ENCODE measurements around the gene VSNL1. TPM values are rescaled to one million over a fixed set of nuclear protein-coding genes. Genes with fewer than 3 reads are reported as not detected.

Gene VSNL1
- total and polyA plus RNA-seq, 4 experiments from 2014 or later: not detected

- Mint-ChIP-seq H3K27ac (no peak overlapping the region), H3K4me1 (peaks cover 2 to 5% (median 4%) of the 10 kb centered on the region in 4 donors), H3K36me3 (no peaks in the 10 kb centered on the region), H3K4me3 (no peak overlapping the region), H3K9me3 (peaks cover 0 to 9% (median 5%) of the 10 kb centered on the region in 8 donors), H3K27me3 (peaks cover 31 to 32% of the 10 kb centered on the region in 2 donors)
- Histone ChIP-seq H3K27me3 (ENCODE audit: insufficient read depth, low read length) (peaks cover 7% of the 10 kb centered on the region), H3K9me3 (ENCODE audit: control insufficient read depth in 1 of 2, low read length in 2 of 2) (no peaks in the 10 kb centered on the region), H3K4me1 (ENCODE audit: insufficient read depth, low read length) (no peaks in the 10 kb centered on the region), H3K27ac (ENCODE audit: low read depth, low read length) (no peak overlapping the region), H3K4me3 (ENCODE audit: low read length in 2 of 2) (no peak overlapping the region), H3K36me3 (ENCODE audit: insufficient read depth, low read length) (no peaks in the 10 kb centered on the region)
- ChIA-PET CTCF (ENCODE audit: partially characterized antibody) (no interaction called here), POLR2A (ENCODE audit: partially characterized antibody) (no interaction called here)
- no peak for DNase-seq
- intact Hi-C loops (cut with micrococcal nuclease): no loop called here
Measured at GRCh38 chr2:17536416-17536815, 4.1 kb upstream of the VSNL1 start.

GRCh38 chr2:17538022-17538843, 2.3 kb upstream of the VSNL1 start:
- Histone ChIP-seq H3K27ac (ENCODE audit: low read depth, low read length) (no peak overlapping the region), H3K4me1 (ENCODE audit: insufficient read depth, low read length) (no peaks in the 10 kb centered on the region), H3K27me3 (ENCODE audit: insufficient read depth, low read length) (peaks cover 7% of the 10 kb centered on the region), H3K9me3 (ENCODE audit: control insufficient read depth in 1 of 2, low read length in 2 of 2) (no peaks in the 10 kb centered on the region), H3K36me3 (ENCODE audit: insufficient read depth, low read length) (no peaks in the 10 kb centered on the region), H3K4me3 (ENCODE audit: low read length in 2 of 2) (no peak overlapping the region)
- POLR2A ChIA-PET (ENCODE audit: partially characterized antibody): no interaction called here
- peaks cover 2 to 5% (median 4%) of the 10 kb centered on the region in 4 donors for H3K4me1 Mint-ChIP-seq
- CTCF ChIA-PET (ENCODE audit: partially characterized antibody): no interaction called here
- peaks cover 36% of the 10 kb centered on the region in 2 donors for H3K27me3 Mint-ChIP-seq
- H3K4me3 Mint-ChIP-seq: no peak overlapping the region
- H3K36me3 Mint-ChIP-seq: no peaks in the 10 kb centered on the region
- no peak for DNase-seq
- H3K27ac Mint-ChIP-seq: no peak overlapping the region
- H3K9me3 Mint-ChIP-seq: peaks cover 0 to 11% (median 4%) of the 10 kb centered on the region in 8 donors
- intact Hi-C loops (cut with micrococcal nuclease): no loop called here

DNA sequence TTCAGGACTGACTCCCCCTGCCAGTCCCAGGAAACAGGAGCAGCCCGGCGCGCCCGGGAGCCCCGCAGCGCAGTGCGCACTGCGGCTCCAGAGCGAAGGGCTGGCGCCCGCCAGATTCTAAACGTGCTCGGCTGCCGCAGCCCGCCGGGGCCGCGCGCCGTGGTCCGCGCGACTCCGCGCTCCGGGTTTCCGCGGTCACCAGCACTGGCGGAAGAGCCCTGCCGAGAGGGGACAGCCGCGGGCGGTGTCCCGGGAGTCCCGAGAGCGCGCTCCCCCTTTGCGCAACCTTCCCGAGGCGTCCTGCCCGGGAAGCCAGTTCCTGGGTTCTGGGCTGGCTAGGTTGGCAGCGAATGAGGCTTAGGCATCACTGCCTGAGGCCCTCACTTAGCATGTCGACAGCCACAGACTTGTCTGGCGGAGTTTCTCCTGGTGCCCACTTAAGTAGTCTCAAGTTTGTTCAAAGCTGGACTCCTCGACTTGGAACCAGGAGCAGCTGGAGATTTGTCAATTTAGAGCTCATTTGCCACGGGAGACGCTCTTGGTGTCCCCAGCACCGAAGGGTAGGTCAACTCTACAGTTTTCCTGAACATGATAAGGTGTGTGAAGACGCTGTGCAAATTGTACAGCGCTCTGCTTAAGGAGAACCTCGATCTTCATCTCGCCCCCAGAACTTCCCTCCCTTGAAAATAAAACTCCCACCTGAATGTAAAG, 1.5 kb upstream of the VSNL1 start:
- intact Hi-C loops (cut with micrococcal nuclease): no loop called here
- no peak for DNase-seq
- peaks cover 7% of the 10 kb centered on the region for H3K27me3 ChIP-seq (ENCODE audit: insufficient read depth, low read length)

DNA sequence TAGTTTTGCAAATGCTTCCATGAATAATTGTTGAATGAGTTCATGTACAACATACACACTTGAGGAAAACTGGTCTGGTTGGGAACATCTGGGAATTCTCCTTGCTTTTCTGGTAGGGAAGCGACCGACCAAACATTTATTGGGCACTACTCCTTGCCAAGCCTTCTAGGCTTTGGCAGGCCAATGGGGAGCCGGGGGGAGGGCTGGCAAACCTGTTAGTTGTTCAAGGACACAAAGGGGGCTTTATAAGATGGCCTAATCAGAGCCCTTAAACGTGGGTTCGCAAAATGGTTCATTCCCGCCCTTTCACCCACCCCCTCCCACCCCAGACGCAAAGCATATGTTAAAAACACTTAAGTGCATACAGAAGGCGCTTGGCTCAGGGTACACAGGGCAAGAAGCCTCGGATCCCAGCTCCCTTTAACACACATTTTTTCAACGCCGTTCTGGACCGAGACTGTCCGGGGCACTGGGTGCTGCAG, 844 bp upstream of the VSNL1 start:
- Mint-ChIP-seq H3K27me3 (peaks cover 36 to 39% of the 10 kb centered on the region in 2 donors), H3K4me1 (peaks cover 2 to 5% (median 4%) of the 10 kb centered on the region in 4 donors), H3K36me3 (no peaks in the 10 kb centered on the region), H3K9me3 (peaks cover 0 to 11% (median 3%) of the 10 kb centered on the region in 8 donors), H3K4me3 (no peak overlapping the region), H3K27ac (no peak overlapping the region)
- peaks cover 7% of the 10 kb centered on the region for H3K27me3 ChIP-seq (ENCODE audit: insufficient read depth, low read length)
- ChIA-PET POLR2A (ENCODE audit: partially characterized antibody) (no interaction called here), CTCF (ENCODE audit: partially characterized antibody) (no interaction called here)
- no peak overlapping the region for H3K27ac ChIP-seq (ENCODE audit: low read depth, low read length)
- no peak for DNase-seq
- intact Hi-C loops (cut with micrococcal nuclease): no loop called here
- H3K36me3 ChIP-seq (ENCODE audit: insufficient read depth, low read length): no peaks in the 10 kb centered on the region
- no peaks in the 10 kb centered on the region for H3K9me3 ChIP-seq (ENCODE audit: control insufficient read depth in 1 of 2, low read length in 2 of 2)
- H3K4me3 ChIP-seq (ENCODE audit: low read length in 2 of 2): no peak overlapping the region
- H3K4me1 ChIP-seq (ENCODE audit: insufficient read depth, low read length): no peaks in the 10 kb centered on the region

More for the DNA sequence above, 1.5 kb upstream of the VSNL1 start:
- Histone ChIP-seq H3K27ac (ENCODE audit: low read depth, low read length) (no peak overlapping the region), H3K9me3 (ENCODE audit: control insufficient read depth in 1 of 2, low read length in 2 of 2) (no peaks in the 10 kb centered on the region), H3K36me3 (ENCODE audit: insufficient read depth, low read length) (no peaks in the 10 kb centered on the region), H3K4me3 (ENCODE audit: low read length in 2 of 2) (no peak overlapping the region), H3K4me1 (ENCODE audit: insufficient read depth, low read length) (no peaks in the 10 kb centered on the region)
- ChIA-PET POLR2A (ENCODE audit: partially characterized antibody) (no interaction called here), CTCF (ENCODE audit: partially characterized antibody) (no interaction called here)
- Mint-ChIP-seq H3K27me3 (peaks cover 36 to 39% of the 10 kb centered on the region in 2 donors), H3K4me3 (no peak overlapping the region), H3K36me3 (no peaks in the 10 kb centered on the region), H3K27ac (no peak overlapping the region), H3K9me3 (peaks cover 0 to 11% (median 4%) of the 10 kb centered on the region in 8 donors), H3K4me1 (peaks cover 2 to 5% (median 4%) of the 10 kb centered on the region in 4 donors)

DNA sequence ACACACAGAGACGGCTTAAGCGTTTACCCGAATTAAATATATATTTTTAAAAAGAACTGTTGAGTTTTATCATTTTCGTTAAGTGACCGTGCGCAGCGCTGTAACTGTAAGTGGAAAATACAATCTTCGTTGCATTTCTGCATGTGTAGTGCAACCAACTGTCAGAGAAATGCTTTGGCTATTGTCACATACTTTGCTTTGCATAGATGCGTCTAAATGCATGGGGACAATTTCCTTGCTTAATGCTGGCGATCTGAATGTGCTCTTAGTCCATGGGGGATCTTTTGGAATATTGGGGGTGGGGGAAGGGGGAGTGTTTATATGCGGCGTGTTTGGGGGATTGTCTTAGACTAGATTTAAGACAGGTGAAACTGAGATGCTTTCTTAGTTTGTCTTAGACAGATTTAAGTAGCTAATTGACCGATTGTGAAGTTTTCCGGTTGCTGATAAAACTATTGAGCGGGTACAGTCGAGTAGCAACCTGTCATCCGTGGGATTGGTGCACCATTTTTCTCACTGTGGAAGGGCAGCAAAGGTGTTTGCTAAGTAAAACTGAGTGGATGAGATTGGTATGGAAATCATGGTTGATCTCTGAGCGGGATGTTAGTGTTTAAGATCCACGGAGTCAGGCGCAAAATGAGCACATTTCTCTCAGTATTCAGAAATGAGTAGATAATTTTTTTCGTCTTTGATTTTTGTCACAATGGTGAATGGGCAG, 476 bp downstream of the VSNL1 start:
- ChIA-PET CTCF (ENCODE audit: partially characterized antibody) (no interaction called here), POLR2A (ENCODE audit: partially characterized antibody) (no interaction called here)
- Mint-ChIP-seq H3K27ac (no peak overlapping the region), H3K4me3 (no peak overlapping the region), H3K4me1 (peaks cover 2 to 5% (median 4%) of the 10 kb centered on the region in 4 donors), H3K9me3 (peaks cover 0 to 11% (median 3%) of the 10 kb centered on the region in 8 donors), H3K36me3 (no peaks in the 10 kb centered on the region), H3K27me3 (peaks cover 34 to 35% of the 10 kb centered on the region in 2 donors)
- Histone ChIP-seq H3K27ac (ENCODE audit: low read depth, low read length) (no peak overlapping the region), H3K4me3 (ENCODE audit: low read length in 2 of 2) (no peak overlapping the region), H3K9me3 (ENCODE audit: control insufficient read depth in 1 of 2, low read length in 2 of 2) (no peaks in the 10 kb centered on the region), H3K4me1 (ENCODE audit: insufficient read depth, low read length) (no peaks in the 10 kb centered on the region), H3K27me3 (ENCODE audit: insufficient read depth, low read length) (peaks cover 7% of the 10 kb centered on the region), H3K36me3 (ENCODE audit: insufficient read depth, low read length) (no peaks in the 10 kb centered on the region)
- intact Hi-C loops (cut with micrococcal nuclease): no loop called here
- DNase-seq: no peak

GRCh38 chr2:17541531-17541950, 1.0 kb downstream of the VSNL1 start:
- no peak overlapping the region for H3K4me3 ChIP-seq (ENCODE audit: low read length in 2 of 2)
- H3K27ac ChIP-seq (ENCODE audit: low read depth, low read length): no peak overlapping the region
- H3K27ac Mint-ChIP-seq: no peak overlapping the region
- H3K36me3 ChIP-seq (ENCODE audit: insufficient read depth, low read length): no peaks in the 10 kb centered on the region
- no peak for DNase-seq
- peaks cover 7% of the 10 kb centered on the region for H3K27me3 ChIP-seq (ENCODE audit: insufficient read depth, low read length)
- H3K9me3 Mint-ChIP-seq: peaks cover 0 to 11% (median 3%) of the 10 kb centered on the region in 8 donors
- H3K9me3 ChIP-seq (ENCODE audit: control insufficient read depth in 1 of 2, low read length in 2 of 2): no peaks in the 10 kb centered on the region
- peaks cover 29 to 32% of the 10 kb centered on the region in 2 donors for H3K27me3 Mint-ChIP-seq
- H3K4me3 Mint-ChIP-seq: no peak overlapping the region
- no peaks in the 10 kb centered on the region for H3K4me1 ChIP-seq (ENCODE audit: insufficient read depth, low read length)
- POLR2A ChIA-PET (ENCODE audit: partially characterized antibody): no interaction called here
- intact Hi-C loops (cut with micrococcal nuclease): no loop called here
- no peaks in the 10 kb centered on the region for H3K36me3 Mint-ChIP-seq
- H3K4me1 Mint-ChIP-seq: peaks cover 2 to 5% (median 4%) of the 10 kb centered on the region in 4 donors
- CTCF ChIA-PET (ENCODE audit: partially characterized antibody): no interaction called here

DNA sequence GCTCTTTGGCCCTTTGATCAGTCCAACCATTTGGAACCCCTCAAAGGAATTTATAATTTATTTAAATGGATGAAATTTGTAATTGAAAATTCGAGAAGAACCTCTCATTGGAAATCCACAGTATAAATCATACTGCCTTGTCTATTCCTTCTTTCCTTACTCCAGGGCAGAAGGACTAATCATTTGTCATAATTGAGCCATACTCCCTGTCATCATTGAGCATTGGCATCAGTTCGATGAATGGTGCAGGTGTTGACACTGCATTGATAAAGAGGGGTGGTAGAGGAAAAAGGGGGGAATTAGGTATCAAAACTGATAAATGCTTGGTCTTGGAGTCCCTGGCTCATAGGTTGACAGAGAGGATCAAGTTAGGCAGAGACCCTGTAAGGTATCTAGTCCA, 2.0 kb downstream of the VSNL1 start:
- intact Hi-C loops (cut with micrococcal nuclease): no loop called here
- H3K4me1 Mint-ChIP-seq: peaks cover 2 to 5% (median 4%) of the 10 kb centered on the region in 4 donors
- no peak for DNase-seq
- Histone ChIP-seq H3K9me3 (ENCODE audit: control insufficient read depth in 1 of 2, low read length in 2 of 2) (no peaks in the 10 kb centered on the region), H3K36me3 (ENCODE audit: insufficient read depth, low read length) (no peaks in the 10 kb centered on the region), H3K4me1 (ENCODE audit: insufficient read depth, low read length) (no peaks in the 10 kb centered on the region), H3K4me3 (ENCODE audit: low read length in 2 of 2) (no peak overlapping the region), H3K27me3 (ENCODE audit: insufficient read depth, low read length) (peaks cover 7% of the 10 kb centered on the region), H3K27ac (ENCODE audit: low read depth, low read length) (no peak overlapping the region)
- no peak overlapping the region for H3K4me3 Mint-ChIP-seq
- peaks cover 27 to 29% of the 10 kb centered on the region in 2 donors for H3K27me3 Mint-ChIP-seq
- H3K27ac Mint-ChIP-seq: no peak overlapping the region
- POLR2A ChIA-PET (ENCODE audit: partially characterized antibody): no interaction called here
- peaks cover 0 to 11% (median 3%) of the 10 kb centered on the region in 8 donors for H3K9me3 Mint-ChIP-seq
- CTCF ChIA-PET (ENCODE audit: partially characterized antibody): no interaction called here
- no peaks in the 10 kb centered on the region for H3K36me3 Mint-ChIP-seq
